C4-2B (cell line): Measurements from ENCODE around the gene DCHS2.

ENCODE experiments used
- ZFX ChIP-seq: fragments of 450-650 bp; IDR thresholded peaks from 2 replicates; pipeline ENCODE4 v1.6.1; 2017
- TF ChIP-seq, protein P1 (sequence below): fragments of 450-650 bp; conservative IDR thresholded peaks from 2 replicates; pipeline ENCODE4 v1.5.1; 2017; ENCODE audit warnings: mild to moderate bottlenecking

DNA sequence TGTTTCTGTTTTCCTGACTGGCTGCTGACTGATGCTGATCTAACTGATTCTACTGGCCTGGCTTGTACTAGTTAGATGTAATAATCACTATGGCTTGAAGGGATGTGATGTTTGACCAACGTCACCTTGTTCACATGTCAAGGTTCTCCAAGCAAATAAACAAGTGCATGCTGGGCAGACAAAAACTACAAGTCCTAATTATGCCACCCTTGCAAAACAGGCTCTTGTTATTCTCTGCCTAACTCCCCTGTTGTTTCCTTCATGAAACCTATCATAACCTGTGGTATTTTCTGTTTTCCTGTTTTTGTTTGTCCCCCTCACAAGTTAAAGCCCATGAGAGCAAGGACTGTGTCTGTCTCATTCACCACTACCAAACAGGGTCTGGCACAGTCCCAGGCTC lies 146.2 kb downstream of the DCHS2 start:
- TF ChIP-seq, protein P1, sequence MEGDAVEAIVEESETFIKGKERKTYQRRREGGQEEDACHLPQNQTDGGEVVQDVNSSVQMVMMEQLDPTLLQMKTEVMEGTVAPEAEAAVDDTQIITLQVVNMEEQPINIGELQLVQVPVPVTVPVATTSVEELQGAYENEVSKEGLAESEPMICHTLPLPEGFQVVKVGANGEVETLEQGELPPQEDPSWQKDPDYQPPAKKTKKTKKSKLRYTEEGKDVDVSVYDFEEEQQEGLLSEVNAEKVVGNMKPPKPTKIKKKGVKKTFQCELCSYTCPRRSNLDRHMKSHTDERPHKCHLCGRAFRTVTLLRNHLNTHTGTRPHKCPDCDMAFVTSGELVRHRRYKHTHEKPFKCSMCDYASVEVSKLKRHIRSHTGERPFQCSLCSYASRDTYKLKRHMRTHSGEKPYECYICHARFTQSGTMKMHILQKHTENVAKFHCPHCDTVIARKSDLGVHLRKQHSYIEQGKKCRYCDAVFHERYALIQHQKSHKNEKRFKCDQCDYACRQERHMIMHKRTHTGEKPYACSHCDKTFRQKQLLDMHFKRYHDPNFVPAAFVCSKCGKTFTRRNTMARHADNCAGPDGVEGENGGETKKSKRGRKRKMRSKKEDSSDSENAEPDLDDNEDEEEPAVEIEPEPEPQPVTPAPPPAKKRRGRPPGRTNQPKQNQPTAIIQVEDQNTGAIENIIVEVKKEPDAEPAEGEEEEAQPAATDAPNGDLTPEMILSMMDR: no peak
- TF ChIP-seq ZFX: no peak
